COLO668 (cell line): Measurements from ENCODE around the gene NAA60.
"Not testable (repeated sequence)": the region's sequence is repeated elsewhere in the genome, so short reads cannot be mapped to it uniquely, and the experiment has no call there.

Experiments used
- DNase-seq: peaks from one replicate; lab custom pipeline; 2025; ENCODE audit not compliant: unreplicated experiment; lab: John Stamatoyannopoulos, UW

Gene NAA60

DNA sequence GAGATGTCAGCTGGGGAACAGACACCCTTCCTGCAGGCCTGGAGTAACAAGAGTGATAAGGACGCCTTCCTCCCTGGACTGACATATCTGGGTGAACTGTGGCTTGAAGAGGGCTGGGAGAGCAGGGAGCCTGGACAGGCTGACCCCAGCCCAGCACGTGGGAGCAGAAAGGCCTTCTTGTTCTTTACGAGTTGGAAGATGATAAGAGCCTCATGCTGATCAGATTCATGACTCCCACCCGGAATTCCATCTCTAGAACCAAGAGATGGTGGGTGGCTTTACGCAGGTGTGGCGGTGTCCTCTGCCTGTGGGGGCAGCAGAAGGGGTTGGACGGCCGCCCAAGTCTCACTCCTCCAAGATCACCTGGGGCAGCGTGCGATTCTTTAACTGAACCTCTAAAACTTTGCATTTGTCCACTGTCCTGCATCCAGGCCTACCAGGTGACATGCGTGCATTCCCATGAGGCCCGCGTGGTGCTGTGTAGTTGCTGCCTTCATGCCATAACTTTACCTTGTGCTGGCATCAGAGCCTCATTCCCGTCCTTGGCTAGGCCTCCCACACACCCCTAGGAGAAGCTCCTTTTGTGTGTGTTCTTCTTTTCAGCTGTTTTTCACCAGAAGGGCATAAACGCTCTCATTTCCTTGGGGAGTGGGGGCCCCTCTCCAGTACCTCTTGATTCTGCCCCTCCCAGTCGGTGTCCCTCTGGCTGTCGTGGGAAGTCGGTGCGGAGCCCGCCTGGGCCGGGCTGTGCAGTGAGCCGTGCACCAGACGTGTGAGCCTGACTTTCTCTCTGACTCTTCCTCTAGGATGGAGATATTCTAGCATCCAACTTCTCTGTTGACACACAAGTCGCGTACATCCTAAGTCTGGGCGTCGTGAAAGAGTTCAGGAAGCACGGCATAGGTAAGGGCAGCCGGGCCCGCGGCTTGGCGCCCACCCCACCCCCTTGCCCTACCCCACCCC is 38.5 kb downstream of the NAA60 start:
- no peak for DNase-seq

DNA sequence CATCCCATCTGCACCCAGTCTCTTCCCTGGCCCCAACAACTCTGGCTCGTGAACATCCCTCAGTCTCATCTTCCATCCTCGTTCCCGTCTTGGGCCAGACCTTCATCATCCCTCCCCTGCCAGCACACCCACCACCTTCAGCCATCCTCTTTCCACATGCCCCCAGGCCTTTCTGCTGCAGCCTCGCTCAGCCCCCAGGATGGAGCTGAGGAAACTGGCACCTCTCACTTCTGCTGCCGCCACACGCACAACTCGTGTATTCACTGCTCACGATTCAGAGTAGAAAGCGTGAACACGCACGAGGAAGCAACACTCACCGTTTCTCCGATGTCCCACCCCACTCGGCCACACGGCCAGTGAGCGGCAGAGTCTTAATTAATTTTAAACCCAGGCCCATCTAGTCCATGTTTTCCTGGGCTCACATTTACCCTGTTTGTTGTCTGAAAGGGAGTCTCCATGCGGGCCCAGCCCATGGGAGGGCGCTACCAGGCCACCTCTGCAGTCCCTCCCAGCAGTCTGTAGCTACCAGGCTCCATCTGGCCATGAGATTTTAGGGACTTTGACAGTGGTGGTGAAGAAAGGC is 39.3 kb downstream of the NAA60 start:
- no peak for DNase-seq

DNA sequence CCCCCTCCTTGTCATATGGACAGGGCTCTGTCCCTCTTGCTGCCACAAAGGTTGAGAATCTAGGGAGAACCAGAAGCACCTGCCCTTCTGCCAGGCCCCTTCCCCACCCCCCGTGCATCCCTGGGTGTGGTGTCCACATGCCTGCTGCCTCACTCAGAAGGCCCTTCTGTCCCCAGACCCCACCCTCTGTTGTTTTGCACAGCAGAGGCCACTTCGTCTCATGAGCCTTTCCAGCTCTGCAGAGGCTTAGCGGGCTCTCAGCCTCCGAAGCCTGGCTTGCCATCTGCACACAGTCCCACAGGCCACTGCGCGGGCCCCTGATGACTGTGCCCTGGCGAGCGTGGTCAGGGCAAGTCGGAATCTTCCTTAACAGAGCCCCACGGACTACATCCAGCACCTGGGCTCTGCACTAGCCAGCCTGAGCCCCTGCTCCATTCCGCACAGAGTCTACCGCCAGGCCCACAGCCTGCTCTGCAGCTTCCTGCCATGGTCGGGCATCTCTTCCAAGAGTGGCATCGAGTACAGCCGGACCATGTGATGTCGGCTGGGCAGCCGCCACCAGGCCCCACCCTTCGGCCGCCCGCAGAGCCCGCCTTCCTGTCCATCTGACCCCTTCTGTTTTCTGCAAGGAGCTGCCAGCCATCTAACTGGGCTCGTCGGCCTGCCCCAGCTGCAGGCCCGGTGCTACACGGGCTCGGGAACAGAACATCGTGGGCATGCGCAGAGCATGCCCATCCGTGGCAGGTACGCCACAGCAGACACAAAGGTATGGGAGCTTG is 41.0 kb downstream of the NAA60 start:
- no peak for DNase-seq

DNA sequence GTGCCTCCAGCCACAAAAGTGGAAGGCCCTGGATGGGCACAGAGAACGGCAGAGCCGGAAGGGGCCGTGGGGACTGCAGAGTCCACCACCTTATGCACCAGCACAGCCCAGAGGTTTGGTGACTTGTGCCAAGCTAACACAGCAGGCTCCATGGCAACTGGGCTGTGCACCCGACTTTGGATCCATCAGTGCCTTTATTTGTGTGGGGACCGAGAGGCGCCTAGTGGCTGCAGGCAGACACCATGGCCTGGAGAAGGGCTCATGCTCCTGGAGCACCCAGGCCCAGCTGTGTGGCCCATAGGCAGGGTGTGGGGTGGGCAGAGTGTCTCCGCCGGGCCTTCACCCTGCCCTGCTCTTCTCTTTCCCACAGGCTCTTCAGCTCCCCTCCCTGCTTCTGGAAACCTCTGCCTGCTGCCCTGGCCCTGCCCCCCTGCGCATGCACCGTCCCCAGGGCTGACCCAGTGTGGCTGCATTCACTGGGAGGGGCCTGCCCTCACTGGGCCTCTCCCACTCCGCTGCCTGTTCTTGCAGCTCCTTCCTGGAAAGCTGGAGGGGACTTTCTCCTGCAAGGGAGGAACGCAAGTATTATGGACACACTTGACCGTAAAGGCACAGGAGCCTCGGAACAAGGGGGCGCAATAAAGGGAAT is 41.7 kb downstream of the NAA60 start:
- DNase-seq: no peak

DNA sequence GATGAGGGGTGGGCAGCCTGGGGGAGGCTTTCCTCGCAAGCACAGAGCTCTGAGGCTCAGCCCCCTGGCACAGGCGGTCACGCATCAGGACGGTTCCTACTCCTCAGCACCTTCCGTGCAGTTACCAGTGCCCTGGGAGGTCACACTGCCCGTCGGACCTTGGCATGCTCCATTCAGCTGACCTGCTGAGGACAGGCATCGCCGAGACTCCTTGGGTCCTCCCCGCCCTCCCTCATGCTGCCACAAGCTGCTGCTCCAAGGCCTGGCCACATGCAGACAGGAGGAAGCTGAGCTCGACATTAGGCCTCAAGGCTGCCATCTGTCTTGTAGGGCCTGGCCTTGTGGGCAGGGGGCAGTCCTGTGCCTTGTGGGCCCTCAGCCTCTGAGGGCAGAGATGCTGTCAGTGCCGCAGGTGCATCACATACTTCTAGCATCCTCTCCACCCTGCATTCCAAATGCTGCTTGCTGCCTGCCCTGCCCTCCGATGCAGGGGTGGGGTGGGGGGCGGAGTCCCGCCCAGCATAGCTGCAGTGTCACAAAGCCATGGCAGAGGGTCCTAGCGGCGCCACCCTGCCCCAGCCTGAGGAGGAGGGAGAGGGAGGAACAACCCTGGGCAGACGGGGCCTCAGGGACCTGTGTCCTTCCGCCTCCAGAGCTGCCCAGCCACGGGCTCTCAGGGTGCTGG is 42.5 kb downstream of the NAA60 start:
- DNase-seq: no peak

DNA sequence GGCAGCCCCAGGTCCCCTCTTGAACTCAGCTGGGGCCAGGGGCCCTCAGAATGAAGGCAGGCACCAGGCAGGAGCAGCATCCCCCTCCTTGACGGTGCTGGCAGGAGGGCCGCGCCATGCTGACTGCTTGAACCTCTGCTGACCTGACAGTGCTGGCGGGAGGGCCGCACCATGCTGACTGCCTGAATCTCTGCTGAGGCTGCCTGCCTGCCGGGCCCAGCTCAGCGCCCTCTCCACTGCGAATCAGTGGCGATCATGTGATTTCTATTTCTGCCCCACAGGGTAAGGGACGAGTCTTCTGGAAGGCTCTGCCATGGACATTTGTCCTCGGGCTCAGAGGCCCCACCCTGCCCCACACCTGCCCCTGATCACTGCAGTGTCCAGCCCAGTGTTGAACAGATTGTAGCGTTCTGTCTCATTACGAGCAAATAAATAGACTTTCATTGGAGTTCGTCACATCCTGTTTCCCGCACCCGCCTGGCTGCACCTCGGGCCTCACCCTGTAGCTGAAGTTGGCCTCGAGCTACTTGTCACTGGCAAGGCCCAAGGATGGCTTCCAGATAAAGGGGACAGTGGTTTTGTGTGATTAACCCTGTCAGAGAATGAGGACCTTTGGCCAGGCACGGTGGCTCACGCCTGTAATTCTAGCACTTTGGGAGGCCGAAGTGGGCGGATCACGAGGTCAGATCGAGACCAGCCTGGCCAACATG is 43.2 kb downstream of the NAA60 start:
- DNase-seq: no peak

DNA sequence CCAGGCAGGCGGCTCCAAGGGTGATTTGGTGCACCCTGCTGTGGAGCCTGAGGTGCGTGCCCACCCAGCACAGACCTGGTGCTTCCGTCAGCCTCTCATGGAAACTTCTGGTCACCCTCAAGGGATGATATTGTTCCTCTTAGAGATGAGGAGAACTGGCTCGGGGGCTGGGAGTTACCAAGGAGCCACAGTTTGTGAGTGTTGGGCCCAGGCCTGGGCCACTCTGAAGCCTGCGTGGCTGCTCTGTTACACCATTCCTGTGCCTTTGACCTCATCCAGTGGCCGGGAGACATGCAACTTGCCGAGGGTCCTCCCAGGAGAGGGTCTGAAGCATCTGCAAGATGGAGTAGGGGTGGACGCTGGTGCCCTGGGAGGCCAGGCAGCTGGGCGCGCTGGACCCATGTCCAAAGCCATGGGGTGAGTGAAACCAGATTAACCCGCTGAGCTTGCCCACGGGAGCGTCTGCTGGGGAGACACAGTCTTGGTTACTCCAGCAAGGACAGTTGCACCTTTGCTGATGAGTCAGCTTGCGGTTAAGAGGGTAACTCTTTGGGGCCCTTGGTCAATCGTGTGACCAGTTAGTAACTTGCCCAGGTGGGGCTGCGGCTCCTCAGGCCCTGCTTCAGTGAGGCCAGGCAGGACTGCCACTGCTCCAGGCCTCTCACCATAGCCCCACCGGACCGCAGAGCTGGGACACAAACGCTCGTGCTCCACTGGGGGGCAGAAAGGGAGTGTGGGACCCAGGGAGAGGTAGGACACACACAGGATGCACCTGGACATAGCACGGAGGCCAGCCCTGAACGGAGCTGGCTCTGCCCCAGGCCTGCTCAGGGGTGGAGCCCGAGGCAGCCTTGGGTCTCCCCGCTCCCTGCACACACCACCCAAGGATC is 44.3 kb downstream of the NAA60 start:
- DNase-seq: no peak

DNA sequence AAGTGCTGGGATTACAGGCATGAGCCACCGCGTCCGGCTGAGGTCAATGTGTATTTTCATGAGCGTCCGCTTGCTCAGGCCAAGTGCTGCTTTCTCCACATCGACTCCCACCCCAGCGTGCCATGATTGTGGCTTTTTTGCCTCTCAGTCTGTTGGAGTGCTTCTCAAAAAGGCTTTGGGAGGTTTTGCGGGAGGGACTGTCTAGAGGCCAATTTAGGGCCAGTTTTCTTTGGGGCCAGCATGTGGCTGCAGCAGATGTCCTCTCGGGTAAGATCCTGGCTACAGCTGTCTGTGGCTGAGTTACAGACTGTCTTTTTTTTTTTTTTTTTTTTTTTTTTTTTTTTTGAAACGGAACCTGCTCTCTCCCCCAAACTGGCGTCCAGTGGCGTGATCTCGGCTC is 45.3 kb downstream of the NAA60 start:
- no peak for DNase-seq

DNA sequence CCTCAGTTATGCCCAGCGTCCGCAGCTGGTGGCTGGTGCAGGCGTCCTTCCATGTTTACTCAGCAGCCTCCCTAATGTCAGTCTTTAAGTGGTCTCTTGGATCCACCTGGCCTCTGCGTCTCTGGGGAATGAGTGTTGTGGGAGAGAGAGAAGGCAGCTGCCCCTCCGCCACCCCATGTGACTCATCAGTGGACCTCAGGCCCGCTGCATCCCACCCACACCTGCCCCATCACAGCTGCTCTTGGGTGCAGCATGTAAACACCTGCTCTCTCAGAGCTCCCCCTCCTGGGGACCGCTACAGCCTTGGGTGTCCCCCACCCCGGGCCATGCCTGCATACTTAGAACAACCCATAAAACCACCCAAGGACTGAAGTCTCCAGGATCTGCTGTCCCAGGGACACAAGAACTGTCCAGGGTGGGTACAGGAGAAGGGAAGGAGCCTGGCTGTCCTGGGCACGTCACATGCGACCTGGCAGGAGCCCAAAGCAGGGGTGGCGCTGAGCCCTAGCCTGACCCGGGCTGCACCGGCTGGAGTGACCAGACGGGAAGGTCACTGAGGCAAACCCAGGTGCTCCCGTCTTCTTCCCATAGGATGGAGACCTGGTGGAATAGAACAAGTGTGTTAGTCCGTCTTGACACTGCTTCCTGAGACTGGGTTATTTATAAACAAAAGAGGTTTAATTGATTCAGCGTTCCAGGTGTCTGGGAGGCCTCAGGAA is 47.6 kb downstream of the NAA60 start:
- DNase-seq: peak; percentile 90

DNA sequence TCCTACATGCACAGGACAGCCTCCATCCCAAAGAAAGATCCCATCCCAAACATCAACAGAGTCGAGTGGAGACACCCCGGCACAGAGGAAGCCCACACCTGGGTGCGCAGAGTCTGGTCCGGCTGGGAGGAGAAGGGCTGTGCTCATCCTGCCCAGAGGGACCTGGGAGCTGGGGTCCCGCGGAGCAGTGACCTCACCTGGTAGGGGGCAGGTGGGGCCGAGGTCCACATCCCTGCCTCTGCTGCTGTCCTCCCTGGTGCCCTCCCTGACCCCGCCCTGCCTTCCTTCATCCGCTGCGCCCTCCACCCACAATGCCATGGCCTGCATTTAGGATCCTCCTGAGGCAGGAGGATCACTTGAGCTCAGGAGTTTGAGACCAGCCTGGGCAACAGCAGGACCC is 48.9 kb downstream of the NAA60 start:
- no peak for DNase-seq

DNA sequence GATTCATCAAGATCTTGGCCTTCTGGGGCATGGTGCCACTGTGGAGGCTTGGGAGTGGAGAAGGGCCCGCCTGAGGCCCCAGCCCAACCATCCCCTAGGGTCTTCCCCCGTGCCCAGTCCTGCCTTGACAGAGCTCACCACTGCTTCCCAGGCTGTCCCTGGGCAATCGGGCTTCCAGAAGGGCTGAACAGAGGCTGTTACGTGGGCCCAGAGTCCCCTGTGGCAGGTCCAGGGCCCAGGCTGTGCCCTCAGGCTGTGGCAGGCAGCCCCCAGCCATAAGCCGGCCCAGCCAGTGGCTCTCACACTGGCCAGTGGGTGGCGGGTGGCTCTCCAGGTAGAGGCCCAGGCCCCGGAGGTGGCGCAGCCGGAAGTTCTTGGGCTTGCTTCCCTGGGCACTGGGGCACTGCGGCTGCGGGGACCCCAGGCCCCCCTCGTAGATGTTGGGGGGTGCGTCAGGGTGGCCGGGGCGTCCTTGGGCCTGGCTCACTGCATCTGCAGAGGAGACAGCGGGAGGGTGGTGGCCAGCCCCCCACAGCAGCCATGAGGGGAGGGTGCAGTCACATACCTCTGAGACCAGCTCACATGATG is 51.0 kb downstream of the NAA60 start:
- no peak for DNase-seq

DNA sequence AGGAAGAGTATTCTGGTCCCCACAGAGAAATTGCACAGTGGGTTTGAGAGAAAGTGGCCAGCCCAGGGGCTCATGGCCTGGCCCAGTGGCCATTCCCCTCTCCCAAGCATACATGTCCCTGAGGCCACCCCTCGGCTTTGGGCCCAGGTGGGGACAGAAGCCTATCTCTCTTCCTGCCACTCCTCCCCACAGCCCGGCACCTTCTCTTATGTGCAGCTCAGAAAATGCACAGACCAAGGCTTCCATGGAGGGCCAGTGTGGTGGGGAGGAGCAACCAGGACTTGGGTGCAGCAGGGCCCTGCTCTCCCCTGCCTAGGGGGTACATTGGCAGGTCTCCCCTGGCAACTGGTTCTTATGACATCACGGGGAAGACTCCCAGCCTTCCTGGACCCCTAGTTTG is 51.7 kb downstream of the NAA60 start, which contains the start of gene C16orf90:
Gene C16orf90, minus strand, starts transcription at position 314 of the 400 bp plus-strand sequence. Its CDS starts 68 bp downstream, at position 246.
- no peak for DNase-seq

DNA sequence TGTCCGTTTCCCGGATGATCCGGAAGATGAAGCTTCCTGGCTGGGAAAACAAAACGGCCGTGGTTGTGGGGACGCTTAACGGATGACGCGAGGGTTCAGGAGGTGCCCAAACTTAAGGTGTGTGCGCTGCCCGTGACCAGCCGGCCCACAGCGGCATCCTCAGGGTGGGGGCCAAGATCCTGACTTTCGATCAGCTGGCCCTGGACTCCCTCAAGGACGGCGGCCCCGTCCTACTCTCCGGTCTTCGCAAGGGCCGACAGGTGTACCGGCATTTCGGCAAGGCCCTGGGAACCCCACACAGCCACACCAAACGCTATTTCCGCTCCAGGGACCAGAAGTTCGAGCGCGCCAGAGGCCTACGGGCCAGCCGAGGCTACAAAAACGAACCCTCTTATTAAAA is 52.9 kb downstream of the NAA60 start:
- no peak for DNase-seq

DNA sequence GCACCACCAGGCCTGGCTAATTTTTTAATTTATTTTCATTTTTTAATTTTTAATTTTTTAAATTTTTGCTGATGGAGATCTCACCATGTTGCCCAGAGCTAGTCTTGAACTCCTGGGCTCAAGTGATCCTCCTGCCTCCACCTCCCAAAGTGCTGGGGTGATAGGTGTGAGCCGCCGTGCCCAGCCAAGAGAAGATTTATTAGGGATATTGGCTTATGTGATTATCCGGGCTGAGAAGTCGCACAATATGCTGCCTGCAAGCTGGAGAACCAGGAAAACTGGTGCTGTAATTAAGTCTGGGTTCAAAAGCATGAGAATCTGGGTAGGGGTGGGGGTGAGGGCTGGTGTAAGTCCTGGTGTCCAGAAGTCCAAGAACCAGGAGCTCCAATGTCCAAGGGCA is 54.3 kb downstream of the NAA60 start:
- no peak for DNase-seq

DNA sequence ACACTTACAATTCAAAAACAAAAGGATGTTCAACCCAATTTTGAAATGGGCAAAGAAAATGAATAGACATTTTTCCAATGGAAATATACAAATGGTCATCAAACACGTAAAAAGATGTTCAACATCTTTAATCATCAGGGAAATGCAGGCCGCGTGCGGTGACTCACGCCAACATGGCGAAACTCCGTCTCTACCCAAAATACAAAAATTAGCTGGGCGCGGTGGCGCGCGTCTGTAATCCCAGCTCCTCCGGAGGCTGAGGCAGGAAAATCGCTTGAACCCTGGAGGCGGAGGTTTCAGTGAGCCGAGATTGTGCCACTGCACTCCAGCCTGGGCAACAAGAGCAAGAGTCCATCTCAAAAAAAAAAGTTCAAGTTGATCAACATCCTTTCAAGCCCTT is 55.5 kb downstream of the NAA60 start:
- no peak for DNase-seq

DNA sequence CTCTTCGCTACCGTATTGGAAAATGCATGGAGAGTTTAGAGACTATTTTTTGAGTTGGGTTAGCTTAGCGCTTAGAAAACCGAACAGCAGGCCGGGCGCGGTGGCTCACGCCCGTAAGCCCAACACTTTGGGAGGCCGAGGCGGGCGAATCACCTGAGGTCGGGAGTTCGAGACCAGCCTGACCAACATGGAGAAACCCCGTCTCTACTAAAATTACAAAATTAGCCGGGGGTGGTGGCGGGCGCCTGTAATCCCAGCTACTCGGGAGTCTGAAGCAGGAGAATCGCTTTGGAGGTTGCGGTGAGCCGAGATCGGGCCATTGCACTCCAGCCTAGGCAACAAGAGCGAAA is 57.9 kb downstream of the NAA60 start:
- not testable (repeated sequence) for DNase-seq

DNA sequence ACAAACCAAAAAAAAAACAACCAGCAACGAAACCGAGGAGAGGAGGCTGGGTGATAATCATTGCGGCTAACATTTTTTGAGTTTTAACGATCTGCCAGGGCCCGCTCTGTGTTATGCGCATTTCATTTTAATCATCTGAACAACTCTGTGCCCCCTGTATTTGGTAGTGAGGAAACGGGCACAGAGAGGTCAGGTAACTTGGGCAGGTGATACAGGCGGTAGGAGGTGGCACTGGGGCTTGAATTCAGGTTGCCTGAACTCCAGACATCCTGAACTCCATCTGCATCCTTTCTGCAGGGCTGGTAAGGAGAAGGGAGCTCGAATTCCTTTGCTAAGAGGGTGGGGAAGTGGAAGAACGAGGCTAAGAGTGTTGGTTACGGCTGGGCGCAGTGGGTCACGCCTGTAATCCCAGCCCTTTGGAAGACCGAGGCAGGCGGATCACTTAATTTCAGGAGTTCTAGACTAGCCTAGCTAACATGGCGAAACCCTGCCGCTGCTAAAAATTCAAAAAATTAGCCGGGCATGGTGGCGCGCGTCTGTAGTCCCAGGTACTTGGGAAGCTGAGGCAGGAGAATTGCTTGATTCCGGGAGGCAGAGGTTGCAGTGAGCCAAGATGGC is 58.4 kb downstream of the NAA60 start:
- DNase-seq: no peak

DNA sequence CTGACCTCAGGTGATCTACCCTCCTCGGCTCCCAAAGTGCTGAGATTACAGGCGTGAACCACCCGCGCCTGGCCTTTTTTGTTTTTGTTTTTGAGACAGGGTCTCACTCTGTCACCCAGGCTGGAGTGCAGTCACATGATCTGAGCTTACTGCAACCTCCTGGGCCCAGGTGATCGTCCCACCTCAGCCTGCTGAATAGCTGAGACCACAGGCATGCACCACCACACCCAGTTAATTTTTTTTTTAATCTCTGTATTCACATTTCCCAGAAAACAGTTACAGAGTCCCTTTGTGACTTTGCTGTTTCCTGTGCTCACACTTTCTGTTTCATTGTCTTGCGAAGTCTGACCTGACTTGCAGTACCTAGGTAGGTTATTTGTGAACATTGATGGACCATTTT is 60.0 kb downstream of the NAA60 start:
- DNase-seq: no peak
